OCI-M2 (cell line): ENCODE results near the gene GBX1.

Source experiments
- DNase-seq: peaks from one replicate; lab custom pipeline; 2025; ENCODE audit not compliant: unreplicated experiment; lab: John Stamatoyannopoulos, UW

The GBX1 gene

GRCh38 chr7:151194188-151194587 lies 26.7 kb upstream of the GBX1 start:
- no peak for DNase-seq

DNA sequence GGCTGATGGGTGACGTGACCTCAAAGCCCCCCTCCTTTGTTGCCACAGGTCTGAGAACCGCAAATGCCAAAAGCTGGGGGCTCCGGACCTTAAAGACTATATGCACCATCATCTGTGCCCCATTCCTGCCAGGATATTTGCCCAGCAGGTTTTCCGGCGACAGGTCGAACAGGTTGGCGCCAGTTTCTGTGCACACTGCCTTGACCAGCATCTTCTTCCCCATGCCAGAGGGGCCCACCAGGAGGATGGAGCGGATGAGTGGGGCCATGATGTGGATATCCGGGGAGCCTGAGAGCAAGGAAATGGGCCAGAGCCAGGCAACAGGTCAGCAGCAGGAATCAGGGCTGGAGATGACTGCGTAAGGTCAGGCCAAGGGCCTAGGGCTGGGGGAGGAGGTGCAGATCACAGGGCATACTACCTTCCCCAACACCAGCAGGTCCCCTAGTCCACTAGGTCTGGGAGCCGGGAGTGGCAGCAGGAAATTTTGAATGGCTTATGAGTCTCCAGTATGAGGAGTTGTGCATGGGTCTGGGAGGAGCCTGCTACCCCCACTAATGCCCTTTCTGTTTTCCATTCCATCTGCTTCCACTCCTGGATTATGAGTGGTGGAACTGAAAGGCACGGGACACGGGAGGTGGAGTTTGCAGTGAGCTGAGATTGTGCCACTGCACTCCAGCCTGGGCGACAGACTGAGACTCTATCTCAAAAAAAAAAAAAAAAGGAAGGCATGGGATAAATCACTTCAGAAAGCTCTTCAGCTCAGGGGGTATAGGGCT lies 25.9 kb upstream of the GBX1 start:
- DNase-seq: no peak

DNA sequence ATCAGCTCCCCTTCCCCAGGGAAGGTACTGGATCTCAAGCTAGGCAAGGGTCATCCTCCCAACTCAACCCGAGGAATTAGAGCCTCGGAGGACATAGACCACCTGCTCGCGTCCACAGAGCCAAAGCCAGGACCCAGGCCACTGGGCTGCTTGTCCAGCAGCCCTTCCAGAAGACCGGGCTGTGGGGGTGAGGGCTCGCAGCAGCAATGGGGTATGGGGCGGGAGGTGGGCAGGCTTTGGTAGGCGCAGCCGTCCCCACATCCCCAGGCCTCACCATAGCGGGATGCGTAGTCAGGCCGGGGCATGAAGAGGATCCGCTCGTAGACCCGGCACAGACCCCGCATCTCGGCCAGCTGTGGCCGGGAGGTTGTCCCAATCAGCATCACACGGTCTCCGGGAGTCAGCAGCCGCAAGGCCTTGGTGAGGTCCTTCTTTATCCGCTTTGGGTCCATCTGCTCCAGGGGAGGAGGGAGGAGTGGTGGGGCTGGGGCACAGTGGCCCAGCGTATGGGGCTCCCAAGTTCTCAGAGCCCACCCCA lies 24.6 kb upstream of the GBX1 start:
- DNase-seq: no peak

DNA sequence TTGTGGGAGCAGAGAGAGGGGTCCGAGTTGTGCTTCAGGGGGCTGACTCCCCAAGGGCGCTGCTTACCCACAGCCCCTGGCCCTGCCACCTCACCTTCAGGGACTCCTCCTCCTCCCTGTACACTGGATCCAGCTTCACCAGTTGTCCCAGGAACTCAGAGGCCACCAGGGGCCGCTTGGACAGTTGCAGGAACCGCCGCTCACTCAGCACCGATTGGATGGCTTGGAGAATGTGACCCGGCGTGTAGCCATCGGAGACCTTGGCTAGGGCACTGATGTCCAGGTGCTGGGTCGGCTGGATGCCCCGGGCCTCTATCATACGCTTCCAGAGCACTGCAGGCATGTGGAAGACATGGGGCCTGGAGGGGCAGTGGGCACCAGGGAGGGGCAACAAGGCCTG lies 24.1 kb upstream of the GBX1 start:
- no peak for DNase-seq

GRCh38 chr7:151189038-151189437 lies 21.5 kb upstream of the GBX1 start:
- no peak for DNase-seq

DNA sequence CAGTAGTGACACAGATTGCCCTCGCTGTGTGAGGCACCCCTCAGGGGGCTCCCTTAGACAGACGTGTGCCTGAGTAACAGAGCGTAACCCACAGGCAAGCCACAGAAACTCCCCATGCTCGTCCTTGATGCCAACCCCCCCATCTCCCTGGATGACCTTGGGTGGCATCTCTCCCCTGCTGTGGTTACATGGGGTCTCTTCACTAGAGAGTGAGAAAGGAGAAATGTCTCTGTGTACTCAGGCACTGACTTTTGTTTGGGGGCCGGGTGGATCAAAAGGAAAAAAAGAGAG lies 20.7 kb upstream of the GBX1 start:
- no peak for DNase-seq

DNA sequence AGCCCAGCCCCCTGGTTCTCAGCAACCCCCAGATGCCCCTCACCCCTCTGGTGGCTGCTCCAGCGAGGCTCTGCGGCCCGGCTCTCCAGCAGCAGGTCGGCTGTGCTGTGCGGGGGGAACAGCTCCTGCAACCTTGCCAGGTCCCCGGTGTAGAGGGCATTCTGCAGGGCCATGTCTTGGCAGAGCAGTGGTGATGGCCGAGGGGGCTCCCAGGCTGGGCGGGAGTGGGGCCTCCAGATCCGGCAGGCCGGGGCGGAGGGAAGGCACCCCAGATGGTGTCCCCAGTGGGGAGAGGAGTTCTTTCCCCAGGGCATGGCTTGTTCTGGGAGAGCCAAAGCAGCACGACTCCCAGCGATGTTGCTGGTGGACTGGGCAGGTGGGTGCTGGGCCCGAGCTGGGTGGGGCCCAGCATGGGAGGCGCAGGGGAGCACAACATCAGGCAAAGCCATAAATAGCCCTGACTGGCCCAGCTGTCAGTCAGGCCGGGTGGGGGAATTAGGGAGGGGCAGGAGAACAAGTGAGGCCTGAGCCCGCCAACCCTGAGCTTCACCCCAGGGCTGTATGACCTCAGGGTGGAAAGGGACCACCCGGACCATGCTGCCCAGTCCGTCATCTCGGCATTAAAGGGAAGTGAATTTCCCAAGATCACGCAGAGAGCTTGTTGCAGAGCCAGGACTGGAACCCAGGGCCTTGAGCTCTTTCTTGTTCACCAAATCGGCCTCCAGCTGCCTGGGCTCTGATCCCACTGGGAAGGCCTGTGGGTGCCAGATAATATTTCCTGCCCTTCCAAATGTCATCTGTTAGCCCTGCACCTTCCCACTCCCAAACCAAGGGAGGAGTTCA lies 20.1 kb upstream of the GBX1 start:
- DNase-seq: no peak

- DNase-seq: no peak
Observed at GRCh38 chr7:151186640-151187408, 19.3 kb upstream of the GBX1 start, which contains the start of gene ASB10. Gene ASB10, minus strand, starts transcription at chr7:151187250. Its CDS starts 120 bp downstream, at chr7:151187130.

GRCh38 chr7:151185762-151186639 lies 18.5 kb upstream of the GBX1 start:
- DNase-seq: no peak

GRCh38 chr7:151181011-151181431 lies 13.5 kb upstream of the GBX1 start:
- DNase-seq: no peak

- DNase-seq: no peak
Observed at GRCh38 chr7:151179946-151180345, 12.5 kb upstream of the GBX1 start.

DNA sequence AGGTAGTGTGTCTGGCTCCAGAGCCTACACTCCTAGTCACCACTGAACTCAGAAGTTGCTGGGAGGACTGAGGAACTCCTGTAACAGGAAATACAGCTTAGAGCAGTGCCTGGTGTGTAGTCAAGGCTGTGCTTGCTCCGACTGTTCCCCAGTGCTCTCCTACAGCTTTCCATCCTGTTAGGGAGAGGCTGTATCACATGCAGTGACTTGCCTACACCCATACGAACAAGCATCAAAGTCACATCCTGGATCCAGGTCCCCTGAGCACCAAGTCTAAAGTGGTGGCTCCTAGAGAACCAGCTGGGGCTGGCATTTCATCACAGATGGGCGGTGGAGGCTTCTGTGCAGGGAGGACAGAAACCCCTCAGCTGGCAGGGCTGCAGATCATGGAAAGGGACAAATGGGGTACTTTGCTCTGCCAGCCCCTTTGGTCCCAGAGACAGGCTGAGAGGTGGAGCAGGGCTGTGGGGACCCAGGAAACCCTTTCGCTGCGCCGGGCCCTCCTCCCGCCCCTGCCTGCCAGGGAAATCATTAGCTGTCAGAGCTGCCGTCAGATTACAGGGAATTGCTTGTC lies 11.9 kb upstream of the GBX1 start:
- no peak for DNase-seq

GRCh38 chr7:151178831-151179230 lies 11.3 kb upstream of the GBX1 start:
- DNase-seq: no peak

- no peak for DNase-seq
Observed at GRCh38 chr7:151178236-151178635, 10.7 kb upstream of the GBX1 start.

- DNase-seq: no peak
Observed at GRCh38 chr7:151177310-151177709, 9.8 kb upstream of the GBX1 start.

GRCh38 chr7:151176401-151176800 lies 8.9 kb upstream of the GBX1 start:
- DNase-seq: no peak

DNA sequence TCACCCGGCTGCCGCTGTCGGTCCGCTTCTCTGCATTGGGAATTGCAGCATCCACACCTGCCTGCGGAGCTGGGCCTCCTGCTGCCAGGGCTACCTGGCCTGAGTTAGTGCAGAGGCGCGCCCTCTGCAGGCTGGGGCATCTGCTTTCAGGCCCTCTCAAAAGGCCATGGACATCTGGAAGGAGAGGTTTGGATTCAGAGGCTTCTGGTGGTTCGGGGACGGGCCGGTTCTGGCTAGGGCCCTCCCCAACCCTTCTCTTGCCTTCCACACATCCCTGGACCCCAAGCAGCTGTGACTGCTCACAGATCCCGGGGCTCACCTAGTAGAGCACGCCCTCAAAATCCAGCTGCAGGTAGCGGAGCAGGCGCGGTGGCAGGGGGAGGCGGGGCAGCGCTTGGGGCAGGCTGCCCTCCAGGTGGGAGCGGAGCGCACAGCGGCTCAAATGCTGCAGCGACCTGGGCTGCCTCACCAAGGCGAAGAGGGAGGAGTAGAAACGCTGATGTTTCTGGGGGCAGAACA lies 8.4 kb upstream of the GBX1 start:
- DNase-seq: no peak

GRCh38 chr7:151175047-151175792 lies 7.7 kb upstream of the GBX1 start:
- no peak for DNase-seq
